GM21367 (cell line): ENCODE data around the gene CTIF.
"Not testable (repeated sequence)": the region's sequence is repeated elsewhere in the genome, so short reads cannot be mapped to it uniquely, and the experiment has no call there.

Source experiments
- ATAC-seq: cut with Tn5 transposase; IDR thresholded peaks from one replicate; pipeline ENCODE4 v1.9.1; 2021; ENCODE audit not compliant: unreplicated experiment

Gene CTIF

DNA sequence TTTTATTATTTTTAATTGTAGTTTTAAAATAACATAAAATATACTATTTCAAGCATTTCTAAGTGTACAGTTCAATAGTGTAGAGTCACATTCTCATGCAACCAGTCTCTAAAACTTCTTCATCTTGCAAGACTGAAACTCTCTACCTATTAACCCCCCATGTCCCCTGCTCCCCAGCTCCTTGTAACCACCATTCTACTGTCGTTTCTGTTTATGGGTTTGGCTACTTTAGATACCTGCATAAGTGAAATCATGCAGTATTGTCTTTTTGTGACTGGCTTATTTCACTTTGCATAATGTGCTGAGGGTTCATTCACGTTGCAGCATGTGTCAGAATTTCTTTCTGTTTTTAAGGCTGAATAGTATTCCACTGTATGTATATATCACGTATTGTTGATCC, 272.6 kb downstream of the CTIF start:
- no peak for ATAC-seq

DNA sequence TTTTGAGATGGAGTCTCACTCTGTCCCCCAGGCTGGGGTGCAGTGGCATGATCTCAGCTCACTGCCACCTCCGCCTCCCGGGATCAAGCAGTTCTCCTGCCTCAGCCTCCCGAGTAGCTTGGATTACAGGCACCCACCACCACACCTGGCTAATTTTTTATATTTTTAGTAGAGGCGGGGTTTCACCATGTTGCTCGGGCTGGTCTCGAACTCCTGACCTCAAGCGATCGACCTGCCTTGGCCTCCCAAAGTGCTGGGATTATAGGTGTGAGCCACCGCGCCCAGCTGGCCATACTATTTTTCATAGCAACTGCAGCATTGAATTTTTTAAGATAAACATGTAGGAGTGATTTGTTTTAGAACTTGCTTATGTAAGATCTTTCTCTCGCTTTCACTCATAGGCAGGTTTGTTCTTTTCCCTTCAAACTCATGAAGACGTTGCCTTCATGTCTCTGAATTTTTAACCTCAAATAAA, 273.2 kb downstream of the CTIF start:
- not testable (repeated sequence) for ATAC-seq

DNA sequence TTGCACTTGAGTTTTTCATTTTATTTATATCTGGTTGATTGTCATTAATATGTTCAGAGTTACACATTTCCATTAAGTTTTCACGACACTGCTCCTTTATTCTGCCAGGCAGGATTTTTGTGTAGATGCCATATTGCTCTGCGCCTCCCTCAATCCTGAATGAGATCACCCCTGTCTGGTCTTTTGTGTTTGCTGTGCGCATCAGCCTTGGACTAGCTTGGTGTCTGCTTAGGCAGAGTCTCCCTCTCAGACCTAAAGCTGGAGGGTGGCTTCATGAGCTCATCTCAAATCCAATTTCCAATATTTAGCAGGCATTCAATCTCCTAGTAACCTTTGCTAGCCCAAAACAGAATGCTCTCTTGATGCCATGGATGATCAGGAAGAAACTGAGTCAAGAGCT, 274.5 kb downstream of the CTIF start:
- ATAC-seq, result no peak

DNA sequence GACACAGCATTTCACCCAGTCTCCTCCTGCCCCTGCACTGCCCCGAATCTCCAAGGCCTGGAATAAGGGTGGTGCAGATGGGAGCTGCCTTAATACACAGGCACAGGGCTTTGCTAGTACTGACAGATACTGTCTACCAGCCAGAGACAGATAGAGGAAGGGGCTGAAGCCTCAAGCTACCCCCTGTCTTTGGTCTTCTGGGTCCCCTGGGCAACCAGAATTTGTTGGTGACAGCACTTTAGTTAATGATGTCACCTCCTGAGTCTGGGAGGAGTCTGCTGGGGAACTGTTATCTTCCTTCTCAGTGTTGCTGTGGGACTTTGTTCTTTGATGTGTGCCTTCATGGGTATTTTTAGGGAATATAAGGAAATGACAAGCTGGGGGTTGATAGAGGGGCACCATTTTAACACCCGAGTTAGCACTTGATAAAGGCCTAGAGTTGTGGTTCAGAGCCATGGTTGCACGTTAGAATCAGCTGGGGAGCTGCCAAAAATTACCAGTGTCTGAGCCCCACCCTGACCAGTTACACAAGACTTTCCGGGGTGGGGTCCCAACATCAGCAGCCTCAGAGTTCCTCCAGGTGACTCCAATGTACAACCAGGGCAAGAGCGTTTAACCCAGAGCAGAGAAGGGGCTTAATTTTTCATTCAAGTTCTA, 275.1 kb downstream of the CTIF start:
- no peak for ATAC-seq

DNA sequence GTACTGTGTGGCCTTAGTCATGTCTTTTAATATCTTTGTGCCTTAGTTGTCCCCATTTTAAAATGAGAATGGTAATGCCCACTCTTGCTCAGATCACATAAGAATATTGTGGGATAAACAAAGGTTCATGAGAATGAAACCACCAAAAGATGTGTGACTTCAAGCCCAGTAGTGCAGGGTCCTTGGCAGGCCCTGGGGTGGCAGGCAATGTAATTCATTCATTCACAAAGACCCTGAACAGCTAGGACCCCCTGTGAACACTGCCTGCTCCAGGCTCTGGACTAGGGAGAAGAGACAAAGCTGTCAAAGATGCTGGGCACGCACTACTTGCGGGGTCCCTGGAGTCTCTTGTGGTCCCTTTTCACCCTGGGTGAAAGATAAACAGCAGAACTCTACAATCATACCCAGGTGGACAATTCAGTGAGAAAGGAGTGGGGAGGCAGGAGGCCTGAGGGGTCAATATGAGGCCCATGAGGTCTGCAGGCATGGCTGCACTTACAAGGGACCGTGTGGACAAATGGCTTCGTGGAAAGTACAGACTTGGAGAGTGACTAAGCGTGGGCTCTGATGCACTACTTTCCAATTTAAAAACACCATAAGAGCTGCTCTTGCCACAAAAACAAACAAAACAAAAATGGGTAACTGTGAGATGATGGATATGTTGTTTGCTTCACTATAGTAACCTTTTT, 275.8 kb downstream of the CTIF start:
- no peak for ATAC-seq

DNA sequence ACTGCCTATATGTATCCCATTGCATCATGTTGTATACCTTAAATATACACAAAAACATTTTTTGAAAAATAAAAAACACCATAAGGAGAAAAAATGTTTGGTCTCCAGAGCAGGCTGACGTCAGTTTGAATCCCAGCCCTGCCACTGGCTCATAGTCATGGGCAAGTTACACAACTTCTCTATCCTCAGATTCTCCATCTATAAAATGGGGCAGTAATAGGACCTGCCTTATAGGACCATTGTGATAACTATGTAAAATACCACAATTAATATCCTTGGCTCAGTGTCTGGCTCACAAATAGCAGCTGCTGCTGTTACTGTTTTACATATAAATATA, 276.3 kb downstream of the CTIF start:
- no peak for ATAC-seq

DNA sequence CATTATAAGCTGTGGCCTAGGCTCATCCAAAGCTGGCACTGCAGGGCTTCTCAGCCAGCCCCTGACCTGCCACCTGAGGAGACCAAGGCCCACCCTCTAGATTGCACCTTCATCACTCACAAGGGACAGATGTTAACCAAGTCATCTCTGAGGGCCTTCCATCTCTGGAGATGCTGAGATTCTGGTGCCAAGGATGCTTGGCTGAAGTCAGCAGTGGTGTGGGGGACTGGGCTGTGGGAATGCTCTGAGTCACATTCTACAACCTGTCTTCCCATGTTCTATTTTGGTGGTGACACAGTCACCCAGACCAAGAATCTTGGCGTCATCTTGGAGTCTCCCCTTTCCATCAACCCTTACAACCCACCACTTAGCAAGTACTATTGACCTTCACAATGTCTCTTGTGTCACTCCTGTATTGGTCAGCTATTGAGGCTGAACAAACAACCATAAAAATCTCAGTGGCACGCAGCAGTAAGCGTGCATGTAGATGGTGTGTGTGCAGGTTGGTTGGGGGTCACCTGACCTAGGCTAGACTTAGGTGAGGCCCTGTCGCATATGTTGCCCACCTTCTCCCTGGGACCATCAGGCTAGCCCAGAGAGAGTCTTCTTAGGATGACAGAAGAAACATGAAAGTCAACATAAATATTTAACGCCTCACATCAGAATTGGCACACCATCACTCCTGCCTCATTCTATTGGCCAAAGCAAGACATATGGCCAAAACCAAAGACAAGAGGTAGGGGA, 276.9 kb downstream of the CTIF start:
- no peak for ATAC-seq

DNA sequence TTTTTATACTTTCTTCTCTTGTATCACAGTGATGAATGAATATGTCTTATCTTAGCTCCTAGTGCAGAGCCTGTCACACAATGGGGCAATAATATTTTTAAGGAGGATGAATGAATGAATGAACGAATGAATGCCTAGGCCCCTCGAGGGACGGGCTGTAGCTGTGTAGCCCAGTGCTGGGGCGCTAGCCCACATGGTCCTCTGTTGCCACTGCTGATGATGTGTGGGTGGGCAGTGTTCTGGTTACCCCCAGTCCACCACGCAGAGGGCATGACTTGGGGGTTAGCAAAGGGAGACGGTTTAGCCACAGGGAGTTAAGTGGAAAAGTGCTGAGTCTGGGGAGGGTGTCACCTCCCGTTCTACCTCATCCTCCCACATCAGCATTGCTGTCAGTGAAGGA, 277.7 kb downstream of the CTIF start:
- no peak for ATAC-seq

DNA sequence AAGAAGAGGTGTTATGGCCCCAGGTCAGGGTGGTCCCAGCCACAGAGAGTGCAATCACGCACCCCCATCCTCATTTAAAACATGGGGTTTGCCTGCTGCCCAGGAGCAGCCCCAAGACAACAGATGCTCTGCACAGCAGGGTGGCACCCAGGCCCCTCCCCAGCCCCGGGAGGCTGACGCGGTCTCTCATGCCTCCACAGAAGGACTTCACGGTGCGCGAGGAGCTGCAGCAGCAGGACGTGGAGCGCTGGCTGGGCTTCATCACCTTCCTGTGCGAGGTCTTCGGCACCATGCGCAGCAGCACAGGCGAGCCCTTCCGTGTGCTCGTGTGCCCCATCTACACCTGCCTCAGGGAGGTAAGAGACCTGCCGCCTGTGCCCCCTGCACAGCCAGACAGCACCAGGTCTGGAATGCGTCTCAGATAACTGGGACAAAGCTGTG, 278.2 kb downstream of the CTIF start:
- ATAC-seq, result no peak

DNA sequence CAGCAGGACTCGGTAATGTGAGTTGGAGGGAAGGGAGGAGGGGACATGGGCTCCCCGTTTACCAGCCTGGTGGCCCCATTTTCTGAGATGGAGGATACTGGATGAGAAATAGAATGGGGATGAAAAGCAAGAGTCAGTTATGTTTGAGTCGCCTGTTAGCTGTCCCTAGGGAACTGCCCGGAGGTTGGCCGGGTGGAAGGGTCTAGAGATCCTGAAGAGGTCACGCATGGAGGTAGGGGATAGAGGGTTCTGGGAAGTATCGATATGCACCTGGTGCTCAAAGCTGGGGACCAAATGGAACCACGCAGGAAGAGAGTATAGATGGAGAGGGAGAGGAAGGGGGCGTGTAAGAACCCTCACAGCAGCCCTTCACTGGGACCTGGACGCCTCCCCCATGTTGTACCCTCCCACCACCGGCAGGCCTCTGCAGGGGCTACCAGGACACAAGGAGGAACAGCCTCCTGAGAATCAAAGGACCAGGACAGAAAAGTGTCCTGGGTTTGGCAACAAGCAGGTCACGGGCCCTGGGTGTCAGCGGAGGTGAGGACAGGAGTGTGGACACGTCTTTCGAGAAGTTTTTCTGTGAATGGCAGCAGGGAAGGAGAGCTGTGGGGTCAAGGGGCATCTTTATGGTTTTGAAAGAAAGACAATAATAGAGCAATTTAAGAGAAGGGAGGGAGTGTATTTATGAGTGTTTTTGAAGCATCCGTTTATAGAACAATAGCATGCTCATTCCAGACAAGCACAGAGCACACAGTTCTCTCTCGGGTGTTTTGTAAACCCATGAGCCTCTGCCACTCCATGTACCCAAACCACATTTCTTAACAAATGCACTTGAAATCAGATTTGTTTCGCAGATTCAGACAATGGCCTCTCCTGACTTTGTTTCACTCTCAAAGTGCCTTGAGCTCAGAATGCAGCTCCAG, 279.8 kb downstream of the CTIF start:
- ATAC-seq, result no peak

DNA sequence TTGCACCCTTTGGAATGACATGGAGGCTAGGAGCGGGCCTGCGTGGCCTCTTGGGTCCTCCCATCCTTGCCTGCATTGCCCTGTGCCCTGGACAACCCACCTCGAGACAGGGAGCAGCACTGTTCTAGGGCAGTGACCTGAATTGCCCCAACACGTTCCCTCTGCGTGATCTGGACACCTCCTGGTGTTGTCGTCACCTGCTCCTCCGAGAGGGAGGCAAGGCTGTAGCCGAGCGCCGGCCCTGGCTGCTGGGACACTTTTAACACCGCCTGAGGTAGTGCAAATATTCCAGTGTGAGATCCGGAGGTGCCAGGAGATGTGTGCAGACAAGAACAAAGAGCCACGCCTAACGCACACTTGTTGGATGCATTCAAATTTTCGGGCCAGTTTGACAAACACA, 280.4 kb downstream of the CTIF start:
- ATAC-seq, result no peak

DNA sequence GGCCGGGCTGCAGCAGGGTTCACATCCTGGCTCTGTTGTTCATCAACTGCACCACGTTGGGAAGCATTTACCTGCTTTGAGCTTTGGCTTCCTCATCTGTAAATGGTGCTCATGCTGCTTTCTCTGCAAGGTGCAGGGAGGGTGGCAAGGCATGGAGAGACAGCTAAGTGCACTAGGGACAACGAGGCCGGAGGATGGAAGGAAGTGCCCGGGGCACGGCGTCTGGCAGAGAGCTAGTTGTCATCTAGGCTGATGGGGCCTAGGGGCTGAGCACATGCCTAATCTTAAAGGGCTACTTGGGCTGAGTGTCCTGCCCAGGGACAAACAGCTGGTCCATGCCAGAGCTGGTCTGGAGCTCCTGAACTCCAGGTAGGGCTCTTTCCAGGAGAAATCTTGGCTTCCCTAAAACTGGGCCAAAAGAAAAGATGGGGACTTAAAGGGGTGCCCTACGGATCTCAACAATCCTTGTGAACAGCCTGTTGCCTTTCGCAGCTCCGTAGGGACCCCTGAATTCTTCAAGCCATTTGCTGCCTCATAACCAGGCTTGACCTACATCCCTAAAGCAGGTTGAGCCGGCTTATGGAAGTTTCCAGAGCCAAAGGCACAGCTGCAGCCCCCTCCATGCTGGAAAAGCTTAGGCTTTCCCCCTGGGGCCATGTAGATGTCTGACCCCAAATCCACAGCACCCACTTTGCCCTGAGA, 281.1 kb downstream of the CTIF start:
- ATAC-seq, result no peak

DNA sequence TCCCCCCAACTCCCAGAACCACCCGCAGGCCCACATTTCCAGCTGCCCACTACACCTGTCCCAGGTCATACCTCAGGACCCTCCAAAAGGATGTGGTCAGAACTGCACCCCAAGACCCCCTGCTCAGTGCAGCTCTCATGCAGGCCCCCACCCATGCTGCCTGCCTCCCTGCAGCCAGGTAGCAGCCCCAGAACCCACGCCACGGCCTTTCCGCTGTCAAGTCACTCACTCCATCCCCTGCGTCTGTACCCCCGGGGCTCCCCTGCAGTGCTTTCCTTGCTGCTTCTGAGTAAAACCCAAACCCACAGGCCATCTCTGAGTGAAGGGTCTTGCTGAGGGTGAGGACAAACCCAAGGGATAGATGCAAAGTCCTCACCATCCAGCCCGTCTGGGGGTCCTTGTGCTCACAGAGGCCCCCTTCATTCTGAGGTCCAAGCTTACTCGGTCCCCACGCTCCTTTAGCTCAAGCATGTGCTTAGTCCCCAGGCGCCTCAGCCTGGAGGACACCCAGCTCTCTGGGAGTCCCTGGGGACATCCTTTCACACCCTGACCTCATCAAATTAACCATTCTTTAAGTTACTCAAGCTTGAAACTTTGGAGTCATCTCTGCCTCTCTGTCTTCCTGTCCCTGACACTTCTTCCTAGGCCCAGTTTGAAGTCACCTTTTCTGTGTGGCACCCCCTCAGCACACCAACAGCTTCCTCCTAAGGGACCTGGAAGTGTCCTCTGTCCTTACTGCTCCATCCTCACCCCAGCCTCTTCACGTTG, 281.8 kb downstream of the CTIF start:
- ATAC-seq, result peak; percentile 89

DNA sequence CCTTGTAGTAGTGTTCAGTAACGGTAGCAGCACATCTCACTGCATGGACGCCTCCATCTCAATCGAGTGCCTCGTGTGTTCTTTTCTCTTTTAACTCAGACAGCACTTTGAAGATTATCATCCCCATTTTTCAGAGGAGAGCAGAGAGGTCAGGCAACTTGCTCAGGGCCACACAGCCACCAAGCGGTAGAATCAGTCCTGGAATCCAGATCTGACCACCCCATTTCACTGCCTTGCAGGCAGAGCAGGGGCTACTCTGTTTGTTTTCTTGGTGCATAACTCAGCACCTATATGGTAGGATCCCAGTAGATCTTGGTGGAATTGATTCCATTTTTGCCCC, 282.4 kb downstream of the CTIF start:
- ATAC-seq, result no peak

DNA sequence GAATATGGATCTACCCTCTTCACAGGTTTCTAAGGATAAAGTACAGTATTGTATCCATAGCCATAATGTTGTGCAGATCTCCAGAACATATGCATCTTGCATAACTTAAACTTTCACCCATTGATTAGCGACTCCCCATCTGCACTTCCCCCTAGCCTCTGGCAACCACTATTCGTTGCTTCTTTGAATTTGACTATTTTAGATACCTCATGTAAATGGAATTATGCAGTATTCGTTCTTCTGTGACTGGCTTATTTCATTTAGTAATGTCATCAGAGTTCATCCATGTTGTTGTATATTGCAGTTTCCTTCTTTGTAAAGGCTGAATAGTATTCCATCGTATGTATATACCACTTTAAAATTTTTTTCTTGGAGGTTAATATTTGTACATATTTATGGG, 283.0 kb downstream of the CTIF start:
- ATAC-seq, result no peak

DNA sequence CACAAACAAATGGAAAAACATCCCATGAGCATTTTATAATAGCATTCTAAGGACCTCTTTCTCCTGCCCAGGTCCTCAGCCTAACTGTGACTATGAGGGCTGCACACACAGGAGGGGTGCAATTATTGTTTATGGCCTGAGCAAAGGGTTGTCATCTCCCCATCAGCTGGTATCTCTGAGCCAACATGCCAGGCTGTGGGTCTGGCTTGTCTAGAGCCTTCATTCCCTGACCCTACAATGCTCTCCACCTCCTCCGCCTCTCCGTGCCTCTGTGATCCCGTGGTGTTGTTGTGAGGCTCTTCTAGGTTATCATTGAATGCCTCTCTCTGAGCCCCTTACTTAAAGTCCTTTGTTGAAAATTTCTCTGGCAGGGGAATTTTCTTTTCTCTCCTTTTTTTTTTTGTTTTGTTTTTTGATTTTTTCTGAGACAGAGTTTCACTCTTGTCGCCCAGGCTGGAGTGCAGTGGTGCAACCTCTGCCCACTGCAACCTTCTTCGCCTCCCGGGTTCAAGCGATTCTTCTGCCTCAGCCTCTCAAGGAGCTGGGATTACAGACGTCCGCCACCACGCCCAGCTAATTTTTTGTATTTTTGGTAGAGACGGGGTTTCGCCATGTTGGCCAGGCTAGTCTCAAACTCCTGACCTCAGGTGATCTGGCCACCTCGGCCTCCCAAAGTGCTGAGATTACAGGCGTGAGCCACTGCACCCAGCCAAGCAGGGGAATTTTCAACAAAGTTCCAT, 285.6 kb downstream of the CTIF start:
- no peak for ATAC-seq

DNA sequence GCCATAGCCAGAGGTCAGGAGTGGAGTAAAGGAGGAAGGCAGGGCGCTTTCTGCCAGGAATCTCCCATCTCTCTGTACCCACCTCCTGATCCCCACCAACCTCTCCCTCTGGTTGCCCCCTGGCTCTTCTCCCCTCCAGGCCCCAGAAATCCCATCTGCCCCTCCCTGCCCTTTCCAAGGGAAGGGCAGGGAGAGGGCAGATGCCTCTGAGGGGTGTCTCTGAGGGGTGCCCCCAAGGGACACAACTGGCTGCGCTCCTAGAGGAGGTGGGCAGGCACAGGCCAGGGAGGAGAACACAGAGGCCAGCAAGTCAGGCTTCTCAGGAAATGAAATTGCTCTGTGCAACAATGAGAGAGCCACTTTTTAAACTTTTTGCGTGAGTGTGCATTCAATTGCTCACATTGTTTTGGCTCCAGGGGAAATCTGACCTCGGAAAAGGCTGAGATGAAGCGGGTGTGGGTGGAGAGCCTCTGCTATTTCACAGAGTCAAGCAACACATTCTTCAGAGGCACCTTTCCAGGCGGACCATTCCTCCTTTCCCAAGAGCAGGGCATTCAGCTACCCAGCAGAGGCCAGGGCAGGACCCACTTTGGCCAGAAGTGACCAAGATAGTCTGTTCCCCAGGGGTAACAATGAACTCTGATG, 286.4 kb downstream of the CTIF start:
- ATAC-seq, result no peak

DNA sequence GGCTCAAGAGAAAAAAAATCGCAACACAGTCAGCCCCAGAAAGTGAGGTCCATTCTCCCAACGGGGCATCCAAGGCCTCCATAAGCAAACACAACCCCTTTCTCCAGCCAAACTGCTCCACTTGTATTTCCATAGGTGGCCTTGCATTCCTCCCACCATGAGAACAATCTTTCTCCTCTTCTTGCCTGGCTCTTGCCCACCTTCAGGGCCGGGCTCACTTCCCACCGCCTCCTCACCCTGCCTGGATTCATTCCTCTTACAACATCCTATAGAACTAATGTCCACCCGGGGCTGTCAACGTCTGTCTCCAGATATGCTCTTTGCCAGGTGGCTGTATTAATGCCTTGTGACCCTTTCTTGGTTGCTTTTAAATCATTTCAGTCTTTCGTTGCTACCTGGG, 287.4 kb downstream of the CTIF start:
- ATAC-seq, result no peak

DNA sequence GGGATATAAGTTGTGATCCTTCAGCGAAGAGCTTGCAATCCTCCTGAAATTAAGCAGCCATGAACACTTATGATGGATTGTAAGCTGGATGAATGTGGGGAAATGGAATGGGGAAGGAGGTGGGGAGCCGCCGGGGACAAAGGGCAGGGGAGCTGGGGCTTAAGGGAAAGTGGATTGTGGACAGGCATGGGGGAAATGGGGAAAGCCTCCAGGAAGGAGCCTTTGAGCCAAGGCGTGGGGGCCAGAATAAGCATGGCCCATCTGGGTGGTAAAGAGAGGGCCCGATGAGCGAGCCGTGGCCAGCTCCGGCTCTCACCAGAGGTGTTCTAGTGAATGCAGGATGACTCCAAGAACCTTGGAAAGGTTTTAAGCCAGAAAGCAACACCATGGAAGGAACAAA, 288.0 kb downstream of the CTIF start:
- ATAC-seq, result no peak
